ENCODE data around the gene DYRK1A.

The DYRK1A gene

DNA sequence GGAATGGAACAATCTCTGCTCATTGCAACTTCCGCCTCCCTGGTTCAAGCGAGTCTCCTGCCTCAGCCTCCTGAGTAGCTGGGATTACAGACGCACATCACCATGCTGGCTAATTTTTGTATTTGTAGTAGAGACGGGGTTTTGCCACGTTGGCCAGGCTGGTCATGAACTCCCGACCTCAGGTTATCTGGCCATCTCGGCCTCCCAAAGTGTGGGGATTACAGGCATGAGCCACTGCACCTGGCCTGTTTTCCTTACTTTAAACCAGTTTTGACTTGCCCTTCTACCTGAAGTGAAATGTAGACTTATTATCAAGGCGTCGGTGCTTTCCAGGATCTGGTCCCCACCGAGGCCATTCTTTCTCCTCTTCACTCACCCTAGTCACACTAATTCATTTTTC, 141.8 kb downstream of the DYRK1A start:
- H3K4me2 ChIP-seq (ENCODE audit: low read length): no peak overlapping the region
- no peaks in the 10 kb centered on the region for H3K36me3 ChIP-seq (ENCODE audit: control insufficient read depth, insufficient read depth, low read length)
- H3K27ac ChIP-seq: no peak overlapping the region
- no peak overlapping the region for H2AFZ ChIP-seq
- H3K9ac ChIP-seq: no peak overlapping the region
- peaks cover 11% of the 10 kb centered on the region for H3K79me2 ChIP-seq
- TF ChIP-seq, protein P1, sequence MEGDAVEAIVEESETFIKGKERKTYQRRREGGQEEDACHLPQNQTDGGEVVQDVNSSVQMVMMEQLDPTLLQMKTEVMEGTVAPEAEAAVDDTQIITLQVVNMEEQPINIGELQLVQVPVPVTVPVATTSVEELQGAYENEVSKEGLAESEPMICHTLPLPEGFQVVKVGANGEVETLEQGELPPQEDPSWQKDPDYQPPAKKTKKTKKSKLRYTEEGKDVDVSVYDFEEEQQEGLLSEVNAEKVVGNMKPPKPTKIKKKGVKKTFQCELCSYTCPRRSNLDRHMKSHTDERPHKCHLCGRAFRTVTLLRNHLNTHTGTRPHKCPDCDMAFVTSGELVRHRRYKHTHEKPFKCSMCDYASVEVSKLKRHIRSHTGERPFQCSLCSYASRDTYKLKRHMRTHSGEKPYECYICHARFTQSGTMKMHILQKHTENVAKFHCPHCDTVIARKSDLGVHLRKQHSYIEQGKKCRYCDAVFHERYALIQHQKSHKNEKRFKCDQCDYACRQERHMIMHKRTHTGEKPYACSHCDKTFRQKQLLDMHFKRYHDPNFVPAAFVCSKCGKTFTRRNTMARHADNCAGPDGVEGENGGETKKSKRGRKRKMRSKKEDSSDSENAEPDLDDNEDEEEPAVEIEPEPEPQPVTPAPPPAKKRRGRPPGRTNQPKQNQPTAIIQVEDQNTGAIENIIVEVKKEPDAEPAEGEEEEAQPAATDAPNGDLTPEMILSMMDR (IDR thresholded peaks at IDR 0.05): no peak
- no peaks in the 10 kb centered on the region for H3K4me1 ChIP-seq
- no peaks in the 10 kb centered on the region for H3K9me3 ChIP-seq (ENCODE audit: control insufficient read depth, low read length)
- no peak overlapping the region for H3K4me3 ChIP-seq (ENCODE audit: low read depth, low read length)
- no peaks in the 10 kb centered on the region for H3K27me3 ChIP-seq (ENCODE audit: control insufficient read depth, insufficient read depth, low read length)

GRCh38 chr21:37509802-37510393, 143.3 kb downstream of the DYRK1A start:
- H3K36me3 ChIP-seq (ENCODE audit: control insufficient read depth, insufficient read depth, low read length): peaks cover 3% of the 10 kb centered on the region
- H3K4me3 ChIP-seq (ENCODE audit: low read depth, low read length): no peak overlapping the region
- H3K27me3 ChIP-seq (ENCODE audit: control insufficient read depth, insufficient read depth, low read length): no peaks in the 10 kb centered on the region
- no peaks in the 10 kb centered on the region for H3K9me3 ChIP-seq (ENCODE audit: control insufficient read depth, low read length)
- no peak overlapping the region for H2AFZ ChIP-seq
- no peak overlapping the region for H3K27ac ChIP-seq
- no peaks in the 10 kb centered on the region for H3K4me1 ChIP-seq
- peaks cover 2% of the 10 kb centered on the region for H3K79me2 ChIP-seq
- H3K9ac ChIP-seq: no peak overlapping the region
- TF ChIP-seq, protein P1 (IDR thresholded peaks at IDR 0.05): no peak
- no peak overlapping the region for H3K4me2 ChIP-seq (ENCODE audit: low read length)

GRCh38 chr21:37511848-37512247, 145.3 kb downstream of the DYRK1A start:
- no peak overlapping the region for H3K27ac ChIP-seq
- TF ChIP-seq, protein P1 (IDR thresholded peaks at IDR 0.05): no peak
- no peaks in the 10 kb centered on the region for H3K4me1 ChIP-seq
- H3K27me3 ChIP-seq (ENCODE audit: control insufficient read depth, insufficient read depth, low read length): no peaks in the 10 kb centered on the region
- H3K9ac ChIP-seq: no peak overlapping the region
- H3K4me2 ChIP-seq (ENCODE audit: low read length): no peak overlapping the region
- H2AFZ ChIP-seq: no peak overlapping the region
- no peaks in the 10 kb centered on the region for H3K9me3 ChIP-seq (ENCODE audit: control insufficient read depth, low read length)
- peaks cover 3% of the 10 kb centered on the region for H3K36me3 ChIP-seq (ENCODE audit: control insufficient read depth, insufficient read depth, low read length)
- peaks cover 2% of the 10 kb centered on the region for H3K79me2 ChIP-seq
- no peak overlapping the region for H3K4me3 ChIP-seq (ENCODE audit: low read depth, low read length)

- H3K27ac ChIP-seq: no peak overlapping the region
- no peak overlapping the region for H2AFZ ChIP-seq
- H3K36me3 ChIP-seq (ENCODE audit: control insufficient read depth, insufficient read depth, low read length): peaks cover 3% of the 10 kb centered on the region
- no peak overlapping the region for H3K9ac ChIP-seq
- no peaks in the 10 kb centered on the region for H3K27me3 ChIP-seq (ENCODE audit: control insufficient read depth, insufficient read depth, low read length)
- no peak overlapping the region for H3K4me3 ChIP-seq (ENCODE audit: low read depth, low read length)
- TF ChIP-seq, protein P1 (IDR thresholded peaks at IDR 0.05): no peak
- no peaks in the 10 kb centered on the region for H3K9me3 ChIP-seq (ENCODE audit: control insufficient read depth, low read length)
- no peaks in the 10 kb centered on the region for H3K4me1 ChIP-seq
- no peaks in the 10 kb centered on the region for H3K79me2 ChIP-seq
- H3K4me2 ChIP-seq (ENCODE audit: low read length): no peak overlapping the region
These were observed 146.8 kb downstream of the DYRK1A start for GRCh38 chr21:37513383-37513782.

DNA sequence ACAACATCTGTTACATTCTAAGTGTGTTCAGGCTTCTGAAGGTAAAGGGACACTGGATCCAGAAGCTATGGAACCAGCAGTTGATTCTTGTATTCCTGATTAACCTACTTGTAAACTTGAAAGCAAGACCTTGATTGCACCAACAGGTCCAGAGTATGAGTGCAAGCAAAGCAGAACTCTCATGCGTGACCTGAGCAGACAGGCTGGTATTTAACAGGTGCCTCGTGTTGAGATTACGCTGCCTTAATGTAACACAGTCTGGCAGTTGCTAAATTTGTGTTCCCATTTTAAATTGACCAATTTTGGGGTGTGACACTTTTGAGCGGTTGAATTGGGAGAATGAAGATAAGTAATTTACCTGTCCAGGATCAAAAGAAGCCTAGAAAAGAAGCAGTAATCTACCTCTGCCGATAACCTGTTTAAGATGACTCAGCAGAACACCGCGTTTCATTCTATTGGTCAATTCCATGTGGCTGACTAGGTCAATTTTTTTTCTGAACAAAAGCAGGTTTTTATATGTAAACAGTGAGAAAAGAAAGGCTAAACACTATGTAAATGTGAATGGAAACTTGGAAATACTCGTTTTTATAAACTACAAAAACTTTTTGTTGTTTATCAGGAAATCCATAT, 147.6 kb downstream of the DYRK1A start:
- peaks cover 3% of the 10 kb centered on the region for H3K36me3 ChIP-seq (ENCODE audit: control insufficient read depth, insufficient read depth, low read length)
- H3K4me2 ChIP-seq (ENCODE audit: low read length): peak overlapping the region; percentile 39
- H2AFZ ChIP-seq: no peak overlapping the region
- H3K4me1 ChIP-seq: no peaks in the 10 kb centered on the region
- no peak overlapping the region for H3K9ac ChIP-seq
- H3K4me3 ChIP-seq (ENCODE audit: low read depth, low read length): no peak overlapping the region
- TF ChIP-seq, protein P1 (IDR thresholded peaks at IDR 0.05): no peak
- no peak overlapping the region for H3K27ac ChIP-seq
- no peaks in the 10 kb centered on the region for H3K27me3 ChIP-seq (ENCODE audit: control insufficient read depth, insufficient read depth, low read length)
- H3K79me2 ChIP-seq: no peaks in the 10 kb centered on the region
- H3K9me3 ChIP-seq (ENCODE audit: control insufficient read depth, low read length): no peaks in the 10 kb centered on the region

All from parathyroid adenoma (tissue), 2 donors.